ENCODE data around the gene PDGFRB.

PDGFRB gene

GRCh38 chr5:150081541-150082283 is 73.9 kb downstream of the PDGFRB start:
- no peak overlapping the region for H3K4me3 ChIP-seq (ENCODE audit: low read length)
- no peak overlapping the region for H3K27ac ChIP-seq (ENCODE audit: low read length)
- H3K36me3 ChIP-seq (ENCODE audit: control insufficient read depth, low read depth, low read length): no peaks in the 10 kb centered on the region
- H3K27me3 ChIP-seq (ENCODE audit: control insufficient read depth, insufficient read depth, low read length): no peaks in the 10 kb centered on the region
- H3K4me1 ChIP-seq (ENCODE audit: control insufficient read depth, low read depth, low read length): peaks cover 11% of the 10 kb centered on the region
- no peaks in the 10 kb centered on the region for H3K9me3 ChIP-seq (ENCODE audit: control insufficient read depth, low read depth, low read length)
- no peak overlapping the region for H3K9ac ChIP-seq (ENCODE audit: low read length)

GRCh38 chr5:150080696-150081435 is 74.8 kb downstream of the PDGFRB start:
- H3K27me3 ChIP-seq (ENCODE audit: control insufficient read depth, insufficient read depth, low read length): no peaks in the 10 kb centered on the region
- H3K9me3 ChIP-seq (ENCODE audit: control insufficient read depth, low read depth, low read length): no peaks in the 10 kb centered on the region
- peaks cover 11% of the 10 kb centered on the region for H3K4me1 ChIP-seq (ENCODE audit: control insufficient read depth, low read depth, low read length)
- no peak overlapping the region for H3K4me3 ChIP-seq (ENCODE audit: low read length)
- H3K27ac ChIP-seq (ENCODE audit: low read length): no peak overlapping the region
- H3K9ac ChIP-seq (ENCODE audit: low read length): no peak overlapping the region
- no peaks in the 10 kb centered on the region for H3K36me3 ChIP-seq (ENCODE audit: control insufficient read depth, low read depth, low read length)

- Histone ChIP-seq H3K9me3 (ENCODE audit: control insufficient read depth, low read depth, low read length) (no peaks in the 10 kb centered on the region), H3K27me3 (ENCODE audit: control insufficient read depth, insufficient read depth, low read length) (no peaks in the 10 kb centered on the region), H3K27ac (ENCODE audit: low read length) (no peak overlapping the region), H3K4me1 (ENCODE audit: control insufficient read depth, low read depth, low read length) (peaks cover 11% of the 10 kb centered on the region), H3K4me3 (ENCODE audit: low read length) (no peak overlapping the region), H3K9ac (ENCODE audit: low read length) (no peak overlapping the region), H3K36me3 (ENCODE audit: control insufficient read depth, low read depth, low read length) (no peaks in the 10 kb centered on the region)
Measured at GRCh38 chr5:150079909-150080461, 75.7 kb downstream of the PDGFRB start.

GRCh38 chr5:150078802-150079689 is 76.6 kb downstream of the PDGFRB start:
- no peak overlapping the region for H3K27ac ChIP-seq (ENCODE audit: low read length)
- no peaks in the 10 kb centered on the region for H3K36me3 ChIP-seq (ENCODE audit: control insufficient read depth, low read depth, low read length)
- H3K4me3 ChIP-seq (ENCODE audit: low read length): no peak overlapping the region
- H3K9me3 ChIP-seq (ENCODE audit: control insufficient read depth, low read depth, low read length): no peaks in the 10 kb centered on the region
- H3K9ac ChIP-seq (ENCODE audit: low read length): no peak overlapping the region
- H3K4me1 ChIP-seq (ENCODE audit: control insufficient read depth, low read depth, low read length): peaks cover 11% of the 10 kb centered on the region
- no peaks in the 10 kb centered on the region for H3K27me3 ChIP-seq (ENCODE audit: control insufficient read depth, insufficient read depth, low read length)

GRCh38 chr5:150077996-150078801 is 77.4 kb downstream of the PDGFRB start:
- H3K27ac ChIP-seq (ENCODE audit: low read length): no peak overlapping the region
- peaks cover 11% of the 10 kb centered on the region for H3K4me1 ChIP-seq (ENCODE audit: control insufficient read depth, low read depth, low read length)
- no peaks in the 10 kb centered on the region for H3K9me3 ChIP-seq (ENCODE audit: control insufficient read depth, low read depth, low read length)

GRCh38 chr5:150077060-150077459 is 78.6 kb downstream of the PDGFRB start:
- no peak overlapping the region for H3K27ac ChIP-seq (ENCODE audit: low read length)
- H3K27me3 ChIP-seq (ENCODE audit: control insufficient read depth, insufficient read depth, low read length): no peaks in the 10 kb centered on the region
- peaks cover 5% of the 10 kb centered on the region for H3K4me1 ChIP-seq (ENCODE audit: control insufficient read depth, low read depth, low read length)
- no peak overlapping the region for H3K9ac ChIP-seq (ENCODE audit: low read length)
- no peaks in the 10 kb centered on the region for H3K9me3 ChIP-seq (ENCODE audit: control insufficient read depth, low read depth, low read length)
- H3K36me3 ChIP-seq (ENCODE audit: control insufficient read depth, low read depth, low read length): no peaks in the 10 kb centered on the region
- H3K4me3 ChIP-seq (ENCODE audit: low read length): no peak overlapping the region

More at GRCh38 chr5:150077996-150078801, 77.4 kb downstream of the PDGFRB start:
- no peaks in the 10 kb centered on the region for H3K36me3 ChIP-seq (ENCODE audit: control insufficient read depth, low read depth, low read length)
- H3K4me3 ChIP-seq (ENCODE audit: low read length): no peak overlapping the region
- H3K9ac ChIP-seq (ENCODE audit: low read length): no peak overlapping the region
- no peaks in the 10 kb centered on the region for H3K27me3 ChIP-seq (ENCODE audit: control insufficient read depth, insufficient read depth, low read length)

GRCh38 chr5:150075806-150076205 is 79.8 kb downstream of the PDGFRB start:
- no peaks in the 10 kb centered on the region for H3K27me3 ChIP-seq (ENCODE audit: control insufficient read depth, insufficient read depth, low read length)
- no peaks in the 10 kb centered on the region for H3K9me3 ChIP-seq (ENCODE audit: control insufficient read depth, low read depth, low read length)
- no peaks in the 10 kb centered on the region for H3K36me3 ChIP-seq (ENCODE audit: control insufficient read depth, low read depth, low read length)
- no peak overlapping the region for H3K9ac ChIP-seq (ENCODE audit: low read length)
- no peak overlapping the region for H3K4me3 ChIP-seq (ENCODE audit: low read length)
- no peaks in the 10 kb centered on the region for H3K4me1 ChIP-seq (ENCODE audit: control insufficient read depth, low read depth, low read length)
- H3K27ac ChIP-seq (ENCODE audit: low read length): no peak overlapping the region

- Histone ChIP-seq H3K4me1 (ENCODE audit: control insufficient read depth, low read depth, low read length) (no peaks in the 10 kb centered on the region), H3K27me3 (ENCODE audit: control insufficient read depth, insufficient read depth, low read length) (no peaks in the 10 kb centered on the region), H3K9me3 (ENCODE audit: control insufficient read depth, low read depth, low read length) (no peaks in the 10 kb centered on the region), H3K27ac (ENCODE audit: low read length) (no peak overlapping the region), H3K9ac (ENCODE audit: low read length) (no peak overlapping the region), H3K4me3 (ENCODE audit: low read length) (no peak overlapping the region), H3K36me3 (ENCODE audit: control insufficient read depth, low read depth, low read length) (no peaks in the 10 kb centered on the region)
Measured at GRCh38 chr5:150075233-150075632, 80.4 kb downstream of the PDGFRB start.

- H3K9me3 ChIP-seq (ENCODE audit: control insufficient read depth, low read depth, low read length): no peaks in the 10 kb centered on the region
- no peaks in the 10 kb centered on the region for H3K36me3 ChIP-seq (ENCODE audit: control insufficient read depth, low read depth, low read length)
- H3K27me3 ChIP-seq (ENCODE audit: control insufficient read depth, insufficient read depth, low read length): no peaks in the 10 kb centered on the region
- H3K4me1 ChIP-seq (ENCODE audit: control insufficient read depth, low read depth, low read length): no peaks in the 10 kb centered on the region
- H3K9ac ChIP-seq (ENCODE audit: low read length): no peak overlapping the region
- H3K4me3 ChIP-seq (ENCODE audit: low read length): no peak overlapping the region
- H3K27ac ChIP-seq (ENCODE audit: low read length): no peak overlapping the region
Measured at GRCh38 chr5:150073677-150074076, 82.0 kb downstream of the PDGFRB start.

GRCh38 chr5:150073086-150073625 is 82.5 kb downstream of the PDGFRB start:
- H3K4me3 ChIP-seq (ENCODE audit: low read length): no peak overlapping the region
- H3K4me1 ChIP-seq (ENCODE audit: control insufficient read depth, low read depth, low read length): no peaks in the 10 kb centered on the region
- no peaks in the 10 kb centered on the region for H3K36me3 ChIP-seq (ENCODE audit: control insufficient read depth, low read depth, low read length)
- H3K9ac ChIP-seq (ENCODE audit: low read length): no peak overlapping the region
- no peak overlapping the region for H3K27ac ChIP-seq (ENCODE audit: low read length)
- no peaks in the 10 kb centered on the region for H3K9me3 ChIP-seq (ENCODE audit: control insufficient read depth, low read depth, low read length)
- H3K27me3 ChIP-seq (ENCODE audit: control insufficient read depth, insufficient read depth, low read length): no peaks in the 10 kb centered on the region

Measured in iPS-18a (cell line).